ENCODE measurements around the gene IL5RA.

DNA sequence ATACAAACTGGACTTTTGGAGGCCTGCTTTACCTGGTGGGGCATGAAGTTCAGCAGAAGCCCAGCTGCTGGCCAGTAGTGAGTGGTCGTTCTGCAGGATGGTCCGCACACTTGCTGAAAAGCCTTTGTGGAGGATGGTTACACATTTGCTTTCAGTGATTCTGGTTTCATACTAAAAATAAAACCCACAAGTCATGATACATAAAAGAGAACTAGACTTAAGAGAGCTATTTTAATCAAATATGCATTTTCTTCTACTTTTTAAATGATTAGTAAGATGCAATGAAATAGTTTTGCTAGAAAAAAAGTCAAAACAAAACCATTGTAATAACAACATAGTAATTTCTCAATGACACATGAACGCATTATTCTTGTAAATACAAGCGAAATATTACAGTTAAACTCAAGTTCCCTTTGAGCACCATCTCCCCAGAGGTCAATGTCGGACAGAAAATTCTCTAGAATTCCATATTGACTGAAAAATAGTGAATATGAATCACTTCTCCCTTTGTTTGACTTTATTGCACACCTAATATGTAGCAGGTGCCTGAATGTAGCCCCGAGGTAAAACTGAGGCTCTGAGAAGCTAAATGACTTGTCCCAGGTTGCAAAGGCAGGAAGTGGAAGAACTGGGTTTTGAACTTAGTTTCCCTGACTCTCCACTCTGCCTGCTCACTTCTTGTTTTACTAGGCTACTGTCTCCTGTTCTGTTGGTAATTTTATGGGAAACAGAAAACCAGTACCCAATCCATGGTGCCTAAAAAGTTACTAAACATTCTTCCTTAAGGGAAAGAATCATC lies 8.3 kb downstream of the IL5RA start:
- no peak for TF ChIP-seq FOXJ3 (CRISPR knock-in tag; IDR thresholded peaks at IDR 0.05)
- TF ChIP-seq, protein P1, sequence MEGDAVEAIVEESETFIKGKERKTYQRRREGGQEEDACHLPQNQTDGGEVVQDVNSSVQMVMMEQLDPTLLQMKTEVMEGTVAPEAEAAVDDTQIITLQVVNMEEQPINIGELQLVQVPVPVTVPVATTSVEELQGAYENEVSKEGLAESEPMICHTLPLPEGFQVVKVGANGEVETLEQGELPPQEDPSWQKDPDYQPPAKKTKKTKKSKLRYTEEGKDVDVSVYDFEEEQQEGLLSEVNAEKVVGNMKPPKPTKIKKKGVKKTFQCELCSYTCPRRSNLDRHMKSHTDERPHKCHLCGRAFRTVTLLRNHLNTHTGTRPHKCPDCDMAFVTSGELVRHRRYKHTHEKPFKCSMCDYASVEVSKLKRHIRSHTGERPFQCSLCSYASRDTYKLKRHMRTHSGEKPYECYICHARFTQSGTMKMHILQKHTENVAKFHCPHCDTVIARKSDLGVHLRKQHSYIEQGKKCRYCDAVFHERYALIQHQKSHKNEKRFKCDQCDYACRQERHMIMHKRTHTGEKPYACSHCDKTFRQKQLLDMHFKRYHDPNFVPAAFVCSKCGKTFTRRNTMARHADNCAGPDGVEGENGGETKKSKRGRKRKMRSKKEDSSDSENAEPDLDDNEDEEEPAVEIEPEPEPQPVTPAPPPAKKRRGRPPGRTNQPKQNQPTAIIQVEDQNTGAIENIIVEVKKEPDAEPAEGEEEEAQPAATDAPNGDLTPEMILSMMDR (IDR thresholded peaks at IDR 0.05): no peak
- TF ChIP-seq, protein P2, sequence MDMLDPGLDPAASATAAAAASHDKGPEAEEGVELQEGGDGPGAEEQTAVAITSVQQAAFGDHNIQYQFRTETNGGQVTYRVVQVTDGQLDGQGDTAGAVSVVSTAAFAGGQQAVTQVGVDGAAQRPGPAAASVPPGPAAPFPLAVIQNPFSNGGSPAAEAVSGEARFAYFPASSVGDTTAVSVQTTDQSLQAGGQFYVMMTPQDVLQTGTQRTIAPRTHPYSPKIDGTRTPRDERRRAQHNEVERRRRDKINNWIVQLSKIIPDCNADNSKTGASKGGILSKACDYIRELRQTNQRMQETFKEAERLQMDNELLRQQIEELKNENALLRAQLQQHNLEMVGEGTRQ (IDR thresholded peaks at IDR 0.05; ENCODE audit: borderline replicate concordance, low read depth, low read length): no peak
- no peak for TF ChIP-seq MEF2A (IDR thresholded peaks at IDR 0.05; ENCODE audit: borderline replicate concordance, low read depth)
- no peak for TF ChIP-seq GABPA (IDR thresholded peaks at IDR 0.05; ENCODE audit: low read depth)
- no peak for TF ChIP-seq EP300 (IDR thresholded peaks at IDR 0.05; ENCODE audit: borderline replicate concordance in 1 of 2, low read depth in 1 of 2, low read length in 1 of 2)
- TF ChIP-seq SIN3A (IDR thresholded peaks at IDR 0.05; ENCODE audit: borderline replicate concordance, low read depth, low read length): no peak
- no peak for TF ChIP-seq JUND (IDR thresholded peaks at IDR 0.05)
- TF ChIP-seq EZH2phosphoT487 (IDR thresholded peaks at IDR 0.05; ENCODE audit: borderline replicate concordance, low read depth): no peak
- no peak for TF ChIP-seq ELF1 (IDR thresholded peaks at IDR 0.05)
- no peak for TF ChIP-seq POLR2AphosphoS5 (IDR thresholded peaks at IDR 0.05; ENCODE audit: low read depth, low read length)
- no peak for TF ChIP-seq RFX5 (IDR thresholded peaks at IDR 0.05; ENCODE audit: low read length)
